Loucy (cell line): ENCODE results near the gene TTC39B.

ENCODE experiments used
- CTCF ChIP-seq: fragments of 200-600 bp; sonication (generic); conservative IDR thresholded peaks from 2 replicates; pipeline ENCODE4 v1.5.1; 2014; ENCODE audit warnings: mild to moderate bottlenecking, antibody characterized with exemption, low read length
- EZH2phosphoT487 ChIP-seq: fragments of 200-600 bp; IDR thresholded peaks from 2 replicates; pipeline ENCODE4 v1.6.1; 2018; ENCODE audit warnings: antibody characterized with exemption, mild to moderate bottlenecking, moderate library complexity, borderline replicate concordance

GRCh38 chr9:15282567-15283285 lies 24.3 kb downstream of the TTC39B start:
- TF ChIP-seq CTCF (no peak), EZH2phosphoT487 (no peak)
